ENCODE results near the gene GNAL. TPM values are rescaled to one million over a fixed set of nuclear protein-coding genes. Genes with fewer than 3 reads are reported as not detected.

The GNAL gene
- total RNA-seq, 1 donor from 2014 or later = 4.5 TPM

- H3K27me3 ChIP-seq (ENCODE audit: insufficient read depth, low read length) = no peaks in the 10 kb centered on the region
Observed at GRCh38 chr18:11830585-11830984, 141.5 kb downstream of the GNAL start.

GRCh38 chr18:11831921-11832320 lies 142.9 kb downstream of the GNAL start:
- Histone ChIP-seq H3K4me2 (ENCODE audit: low read length) (no peak overlapping the region), H3K4me1 (ENCODE audit: insufficient read depth, low read length) (no peaks in the 10 kb centered on the region), H2AFZ (ENCODE audit: low read depth, low read length) (no peak overlapping the region), H3K9ac (ENCODE audit: low read length) (no peak overlapping the region), H3K36me3 (ENCODE audit: insufficient read depth, low read length) (no peaks in the 10 kb centered on the region), H3K27ac (ENCODE audit: low read depth, low read length) (no peak overlapping the region), H3K9me3 (ENCODE audit: insufficient read depth, low read depth, low read length) (no peaks in the 10 kb centered on the region), H3K27me3 (ENCODE audit: insufficient read depth, low read length) (no peaks in the 10 kb centered on the region), H3K79me2 (ENCODE audit: insufficient read depth, low read length) (no peaks in the 10 kb centered on the region), H3K4me3 (ENCODE audit: insufficient read depth, low read depth, low read length) (no peak overlapping the region), H4K20me1 (ENCODE audit: insufficient read depth, low read length) (no peaks in the 10 kb centered on the region)
- Mint-ChIP-seq H3K4me1 (ENCODE audit: low read depth, unreplicated experiment) (peaks cover 3% of the 10 kb centered on the region), H3K27ac (ENCODE audit: unreplicated experiment) (no peak overlapping the region), H3K9me3 (ENCODE audit: unreplicated experiment) (no peaks in the 10 kb centered on the region), H3K36me3 (ENCODE audit: low read depth, unreplicated experiment) (no peaks in the 10 kb centered on the region), H3K4me3 (ENCODE audit: unreplicated experiment) (no peak overlapping the region), H3K27me3 (ENCODE audit: low read depth, unreplicated experiment) (no peaks in the 10 kb centered on the region)
- FAIRE-seq = no peak
- TF ChIP-seq CTCF (IDR thresholded peaks at IDR 0.05; ENCODE audit: insufficient read depth, low read depth, low read length) (no peak), EZH2 (IDR thresholded peaks at IDR 0.05; ENCODE audit: insufficient read depth, low read length) (no peak)
- no peak for DNase-seq (ENCODE audit: low read depth)

More at GRCh38 chr18:11830585-11830984, 141.5 kb downstream of the GNAL start:
- Mint-ChIP-seq H3K9me3 (ENCODE audit: unreplicated experiment) (no peaks in the 10 kb centered on the region), H3K27ac (ENCODE audit: unreplicated experiment) (no peak overlapping the region), H3K4me3 (ENCODE audit: unreplicated experiment) (no peak overlapping the region), H3K27me3 (ENCODE audit: low read depth, unreplicated experiment) (no peaks in the 10 kb centered on the region), H3K36me3 (ENCODE audit: low read depth, unreplicated experiment) (no peaks in the 10 kb centered on the region), H3K4me1 (ENCODE audit: low read depth, unreplicated experiment) (peaks cover 3% of the 10 kb centered on the region)
- H3K9ac ChIP-seq (ENCODE audit: low read length) = no peak overlapping the region
- no peaks in the 10 kb centered on the region for H4K20me1 ChIP-seq (ENCODE audit: insufficient read depth, low read length)
- DNase-seq (ENCODE audit: low read depth) (no peak), FAIRE-seq (no peak)
- H3K4me2 ChIP-seq (ENCODE audit: low read length) = no peak overlapping the region
- H3K4me3 ChIP-seq (ENCODE audit: insufficient read depth, low read depth, low read length) = no peak overlapping the region
- H3K36me3 ChIP-seq (ENCODE audit: insufficient read depth, low read length) = no peaks in the 10 kb centered on the region
- H3K27ac ChIP-seq (ENCODE audit: low read depth, low read length) = no peak overlapping the region
- TF ChIP-seq EZH2 (IDR thresholded peaks at IDR 0.05; ENCODE audit: insufficient read depth, low read length) (no peak), CTCF (IDR thresholded peaks at IDR 0.05; ENCODE audit: insufficient read depth, low read depth, low read length) (no peak)
- no peaks in the 10 kb centered on the region for H3K9me3 ChIP-seq (ENCODE audit: insufficient read depth, low read depth, low read length)
- no peak overlapping the region for H2AFZ ChIP-seq (ENCODE audit: low read depth, low read length)
- H3K4me1 ChIP-seq (ENCODE audit: insufficient read depth, low read length) = no peaks in the 10 kb centered on the region
- no peaks in the 10 kb centered on the region for H3K79me2 ChIP-seq (ENCODE audit: insufficient read depth, low read length)

GRCh38 chr18:11834772-11835171 lies 145.7 kb downstream of the GNAL start:
- no peak overlapping the region for H3K4me3 ChIP-seq (ENCODE audit: insufficient read depth, low read depth, low read length)

More at GRCh38 chr18:11834772-11835171, 145.7 kb downstream of the GNAL start:
- DNase-seq (ENCODE audit: low read depth) (no peak), FAIRE-seq (no peak)
- H3K9me3 ChIP-seq (ENCODE audit: insufficient read depth, low read depth, low read length) = no peaks in the 10 kb centered on the region
- H3K27ac ChIP-seq (ENCODE audit: low read depth, low read length) = no peak overlapping the region
- H3K9ac ChIP-seq (ENCODE audit: low read length) = no peak overlapping the region
- H3K79me2 ChIP-seq (ENCODE audit: insufficient read depth, low read length) = no peaks in the 10 kb centered on the region
- H3K4me1 Mint-ChIP-seq (ENCODE audit: low read depth, unreplicated experiment) = no peaks in the 10 kb centered on the region
- H3K27ac Mint-ChIP-seq (ENCODE audit: unreplicated experiment) = no peak overlapping the region
- no peaks in the 10 kb centered on the region for H3K4me1 ChIP-seq (ENCODE audit: insufficient read depth, low read length)
- H2AFZ ChIP-seq (ENCODE audit: low read depth, low read length) = no peak overlapping the region
- no peaks in the 10 kb centered on the region for H4K20me1 ChIP-seq (ENCODE audit: insufficient read depth, low read length)
- no peak overlapping the region for H3K4me2 ChIP-seq (ENCODE audit: low read length)
- TF ChIP-seq EZH2 (IDR thresholded peaks at IDR 0.05; ENCODE audit: insufficient read depth, low read length) (no peak), CTCF (IDR thresholded peaks at IDR 0.05; ENCODE audit: insufficient read depth, low read depth, low read length) (no peak)
- no peaks in the 10 kb centered on the region for H3K9me3 Mint-ChIP-seq (ENCODE audit: unreplicated experiment)
- no peak overlapping the region for H3K4me3 Mint-ChIP-seq (ENCODE audit: unreplicated experiment)
- no peaks in the 10 kb centered on the region for H3K36me3 Mint-ChIP-seq (ENCODE audit: low read depth, unreplicated experiment)
- no peaks in the 10 kb centered on the region for H3K27me3 Mint-ChIP-seq (ENCODE audit: low read depth, unreplicated experiment)
- no peaks in the 10 kb centered on the region for H3K36me3 ChIP-seq (ENCODE audit: insufficient read depth, low read length)
- H3K27me3 ChIP-seq (ENCODE audit: insufficient read depth, low read length) = no peaks in the 10 kb centered on the region
